HCT116 (cell line): ENCODE results near the gene SETD1A.

Source experiments
- ATF3 ChIP-seq: IDR thresholded peaks from 2 replicates; pipeline ENCODE4 v1.6.1; 2012
- CTCF ChIP-seq, 3 experiments: fragments of 200-600 bp in 1 of 3; sonication (generic) in 1 of 3; IDR thresholded peaks in 2 of 3; conservative IDR thresholded peaks in 1 of 3; 2 replicates each; pipeline ENCODE4 v1.5.1; 2012 to 2017; ENCODE audit warnings: low read depth in 2 of 3, low read length in 2 of 3, antibody characterized with exemption in 1 of 3, borderline replicate concordance in 1 of 3, control low read depth in 1 of 3, mild to moderate bottlenecking in 1 of 3, mixed read lengths in 1 of 3, mixed run types in 1 of 3, moderate library complexity in 1 of 3; ENCODE audit not compliant: insufficient read depth in 1 of 3
- EZH2 ChIP-seq: fragments of 200-600 bp; sonication (generic); IDR thresholded peaks from 2 replicates; pipeline ENCODE4 v1.6.1; 2017; ENCODE audit warnings: antibody characterized with exemption, mixed run types
- FOSL1 ChIP-seq: IDR thresholded peaks from 2 replicates; pipeline ENCODE4 v1.6.1; 2012; ENCODE audit warnings: low read depth
- JUND ChIP-seq: IDR thresholded peaks from 2 replicates; pipeline ENCODE4 v1.6.1; 2012
- POLR2A ChIP-seq: IDR thresholded peaks from 2 replicates; pipeline ENCODE4 v1.7.0; 2011; ENCODE audit warnings: borderline replicate concordance; ENCODE audit not compliant: insufficient read depth, insufficient read length; ENCODE audit errors: extremely low read depth
- REST ChIP-seq: IDR thresholded peaks from 2 replicates; pipeline ENCODE4 v1.6.1; 2012; ENCODE audit warnings: low read depth
- SP1 ChIP-seq: IDR thresholded peaks from 2 replicates; pipeline ENCODE4 v1.6.1; 2012; ENCODE audit warnings: low read depth
- TCF7L2 ChIP-seq: IDR thresholded peaks from 2 replicates; pipeline ENCODE4 v1.7.0; 2011; ENCODE audit warnings: borderline replicate concordance, inconsistent platforms; ENCODE audit not compliant: insufficient read depth, insufficient read length; ENCODE audit errors: extremely low read depth
- YY1 ChIP-seq: IDR thresholded peaks from 2 replicates; pipeline ENCODE4 v1.6.1; 2011; ENCODE audit warnings: low read length, low read depth, moderate library complexity, mild to moderate bottlenecking; ENCODE audit not compliant: insufficient replicate concordance; ENCODE audit errors: extremely low read depth
- ZFX ChIP-seq: fragments of 450-650 bp; IDR thresholded peaks from 2 replicates; pipeline ENCODE4 v1.6.1; 2017
- ZNF274 ChIP-seq: fragments of 200-500 bp; sonication (Bioruptor generic); IDR thresholded peaks from 2 replicates; pipeline ENCODE4 v1.6.1; 2014; ENCODE audit warnings: mild to moderate bottlenecking, low read depth, low read length, inconsistent platforms

- TF ChIP-seq CTCF (IDR thresholded peaks at IDR 0.05 in 2 of 3, conservative IDR thresholded peaks at IDR 0.05 in 1 of 3; ENCODE audit: borderline replicate concordance in 1 of 3, insufficient read depth in 1 of 3, low read depth in 2 of 3, low read length in 2 of 3) (no peak), ZFX (no peak), JUND (no peak), REST (no peak), ATF3 (no peak), POLR2A (no peak), SP1 (no peak), FOSL1 (no peak), EZH2 (no peak), ZNF274 (no peak), YY1 (no peak), TCF7L2 (no peak)
Measured at GRCh38 chr16:30983289-30983889, 25.8 kb downstream of the SETD1A start.
